Muscle of leg (tissue), 11 donors: ENCODE measurements around the gene SFR1. TPM values are rescaled to one million over a fixed set of nuclear protein-coding genes. Genes with fewer than 3 reads are reported as not detected.

Experiments used
- DNase-seq: peaks from one replicate; pipeline ENCODE4 v3.0.0; 2013
- H3K27ac ChIP-seq: one replicate; pipeline ENCODE4 v1.5.1; 2013; ENCODE audit warnings: mild to moderate bottlenecking, low read length, control low read depth
- H3K27me3 ChIP-seq: one replicate; pipeline ENCODE4 v1.6.1; 2013; ENCODE audit warnings: low read length; ENCODE audit not compliant: control insufficient read depth, insufficient read depth
- H3K36me3 ChIP-seq: one replicate; pipeline ENCODE4 v1.6.1; 2013; ENCODE audit warnings: low read length; ENCODE audit not compliant: control insufficient read depth, insufficient read depth
- H3K4me1 ChIP-seq: one replicate; pipeline ENCODE4 v1.6.1; 2013; ENCODE audit warnings: low read length; ENCODE audit not compliant: control insufficient read depth, insufficient read depth
- H3K4me3 ChIP-seq: one replicate; pipeline ENCODE4 v1.5.1; 2013; ENCODE audit warnings: low read length, control low read depth
- H3K9me3 ChIP-seq: replicated peaks from 2 replicates; pipeline ENCODE4 v1.6.1; 2013; ENCODE audit warnings: low read depth, low read length; ENCODE audit not compliant: control insufficient read depth
- WGBS: methylation state at CpG from one replicate; pipeline ENCODE4 v1.1.5; 2013; ENCODE audit warnings: missing lambda C conversion rate; ENCODE audit not compliant: insufficient coverage; 5-methylcytosine and 5-hydroxymethylcytosine counted together
- polyA plus RNA-seq, 8 donors: library from polyadenylated mRNA; unstranded; fragments of 120-200 nt; gene quantifications; one replicate each; pipeline versions ENCODE4 v1.2.1 to v1.2.3, GENCODE V29; 2013; ENCODE audit warnings: inconsistent platforms in 1 of 8, low replicate concordance in 1 of 8; ENCODE audit not compliant: insufficient read length in 8 of 8, insufficient read depth in 1 of 8
- total RNA-seq: library from RNA; stranded (reverse); fragments of 120-200 nt; gene quantifications from one replicate; pipeline ENCODE4 v1.2.4, GENCODE V29; 2013

The SFR1 gene
- total and polyA plus RNA-seq, 9 donors = 5.1 to 7.0 (median 5.9) TPM

GRCh38 chr10:104103956-104104355 lies 18.0 kb upstream of the SFR1 start:
- no CpG with 5 or more reads among the region's 1 CpG for WGBS
- no peaks in the 10 kb centered on the region for H3K36me3 ChIP-seq
- no peak overlapping the region for H3K27ac ChIP-seq
- no peaks in the 10 kb centered on the region for H3K9me3 ChIP-seq
- H3K4me3 ChIP-seq = no peak overlapping the region
- H3K4me1 ChIP-seq = no peaks in the 10 kb centered on the region
- no peak for DNase-seq
- no peaks in the 10 kb centered on the region for H3K27me3 ChIP-seq

GRCh38 chr10:104104418-104104817 lies 17.6 kb upstream of the SFR1 start:
- H3K9me3 ChIP-seq = no peaks in the 10 kb centered on the region
- no peaks in the 10 kb centered on the region for H3K4me1 ChIP-seq
- H3K4me3 ChIP-seq = no peak overlapping the region
- DNase-seq = no peak
- WGBS = no CpG with 5 or more reads among the region's 1 CpG
- H3K36me3 ChIP-seq = no peaks in the 10 kb centered on the region
- no peaks in the 10 kb centered on the region for H3K27me3 ChIP-seq
- H3K27ac ChIP-seq = no peak overlapping the region

- Histone ChIP-seq H3K36me3 (no peaks in the 10 kb centered on the region), H3K27ac (no peak overlapping the region), H3K4me3 (no peak overlapping the region), H3K9me3 (no peaks in the 10 kb centered on the region), H3K4me1 (no peaks in the 10 kb centered on the region), H3K27me3 (no peaks in the 10 kb centered on the region)
- no peak for DNase-seq
- whole genome bisulfite sequencing = no CpG with 5 or more reads among the region's 2 CpGs
Observed at GRCh38 chr10:104104926-104105325, 17.0 kb upstream of the SFR1 start.

- Histone ChIP-seq H3K36me3 (no peaks in the 10 kb centered on the region), H3K9me3 (no peaks in the 10 kb centered on the region), H3K4me1 (no peaks in the 10 kb centered on the region), H3K4me3 (no peak overlapping the region), H3K27me3 (no peaks in the 10 kb centered on the region), H3K27ac (no peak overlapping the region)
- WGBS = 86% methylated on average over 1 of the region's 3 CpGs
- DNase-seq = no peak
Observed at GRCh38 chr10:104109908-104110662, 11.9 kb upstream of the SFR1 start.

- DNase-seq = no peak
- no peak overlapping the region for H3K4me3 ChIP-seq
- no peaks in the 10 kb centered on the region for H3K4me1 ChIP-seq
- no peaks in the 10 kb centered on the region for H3K36me3 ChIP-seq
- H3K27me3 ChIP-seq = no peaks in the 10 kb centered on the region
- no peak overlapping the region for H3K27ac ChIP-seq
- WGBS = no CpG with 5 or more reads among the region's 1 CpG
- no peaks in the 10 kb centered on the region for H3K9me3 ChIP-seq
Observed at GRCh38 chr10:104113376-104113956, 8.5 kb upstream of the SFR1 start.

- H3K27ac ChIP-seq = no peak overlapping the region
- no CpG with 5 or more reads among the region's 4 CpGs for WGBS
- DNase-seq = no peak
- peaks cover 4% of the 10 kb centered on the region for H3K4me1 ChIP-seq
- no peaks in the 10 kb centered on the region for H3K27me3 ChIP-seq
- H3K36me3 ChIP-seq = no peaks in the 10 kb centered on the region
- no peaks in the 10 kb centered on the region for H3K9me3 ChIP-seq
- no peak overlapping the region for H3K4me3 ChIP-seq
Observed at GRCh38 chr10:104117839-104118323, 4.1 kb upstream of the SFR1 start.

- Histone ChIP-seq H3K27me3 (no peaks in the 10 kb centered on the region), H3K36me3 (no peaks in the 10 kb centered on the region), H3K27ac (peak overlapping the region; percentile 8), H3K4me1 (peaks cover 4% of the 10 kb centered on the region), H3K4me3 (no peak overlapping the region), H3K9me3 (no peaks in the 10 kb centered on the region)
- WGBS = 28% methylated on average over 3 of the region's 3 CpGs
- DNase-seq = peak; percentile 22
Observed at GRCh38 chr10:104119996-104120395, 2.0 kb upstream of the SFR1 start.

GRCh38 chr10:104120512-104120902 lies 1.5 kb upstream of the SFR1 start:
- WGBS = no CpG with 5 or more reads among the region's 2 CpGs
- H3K36me3 ChIP-seq = no peaks in the 10 kb centered on the region
- DNase-seq = no peak
- H3K4me1 ChIP-seq = peaks cover 4% of the 10 kb centered on the region
- H3K9me3 ChIP-seq = no peaks in the 10 kb centered on the region
- peak overlapping the region; percentile 57 for H3K4me3 ChIP-seq
- peak overlapping the region; percentile 97 for H3K27ac ChIP-seq
- H3K27me3 ChIP-seq = no peaks in the 10 kb centered on the region

- H3K36me3 ChIP-seq = no peaks in the 10 kb centered on the region
- H3K27me3 ChIP-seq = no peaks in the 10 kb centered on the region
- H3K9me3 ChIP-seq = no peaks in the 10 kb centered on the region
- 0% methylated on average over 16 of the region's 28 CpGs for WGBS
- peaks cover 4% of the 10 kb centered on the region for H3K4me1 ChIP-seq
- peak overlapping the region; percentile 97 for H3K27ac ChIP-seq
- DNase-seq = peak; percentile 98
- peak overlapping the region; percentile 57 for H3K4me3 ChIP-seq
Observed at GRCh38 chr10:104120903-104121484, 977 bp upstream of the SFR1 start.
